H1 (cell line): ENCODE results near the gene SPATS2. TPM values are rescaled to one million over a fixed set of nuclear protein-coding genes. Genes with fewer than 3 reads are reported as not detected.

Experiments
- EP300 ChIP-seq, 2 experiments: IDR thresholded peaks; 1 replicate in 1 of 2; 2 replicates in 1 of 2; pipeline ENCODE4 v1.6.1; 2011 to 2012; ENCODE audit warnings: low read depth in 2 of 2, low read length in 2 of 2, mild to moderate bottlenecking in 2 of 2, borderline replicate concordance in 1 of 2, inconsistent platforms in 1 of 2, moderate library complexity in 1 of 2
- PHF8 ChIP-seq: fragments of 200-600 bp; sonication (generic); conservative IDR thresholded peaks from 2 replicates; pipeline ENCODE4 v1.7.1; 2012; ENCODE audit warnings: low read depth, mild to moderate bottlenecking, inconsistent platforms, low read length, moderate library complexity
- RNF2 ChIP-seq: fragments of 200-900, 300-1000 bp; sonication (generic); IDR thresholded peaks from 2 replicates; pipeline ENCODE4 v1.7.1; 2016; ENCODE audit warnings: borderline replicate concordance, low read depth, mild to moderate bottlenecking, antibody characterized with exemption, low read length; ENCODE audit not compliant: poor library complexity, severe bottlenecking; ENCODE audit errors: missing control alignments
- TAF1 ChIP-seq: IDR thresholded peaks from 2 replicates; pipeline ENCODE4 v1.6.1; 2011; ENCODE audit warnings: mild to moderate bottlenecking, low read depth, low read length
- TBP ChIP-seq: IDR thresholded peaks from 2 replicates; pipeline ENCODE4 v1.6.1; 2011; ENCODE audit warnings: low read depth, low read length, improper control_type of control experiment
- YY1 ChIP-seq: IDR thresholded peaks from 2 replicates; pipeline ENCODE4 v1.6.1; 2011; ENCODE audit warnings: low read depth, mild to moderate bottlenecking, low read length
- polyA plus RNA-seq, 7 experiments: library from polyadenylated mRNA; depleted of rRNA in 3 of 7; stranded (reverse) in 5 of 7; unstranded in 2 of 7; fragments of >200 nt in 5 of 7; fragments of 200-250 nt in 2 of 7; gene quantifications; 1 replicate in 5 of 7; 2 replicates in 1 of 7; 4 replicates in 1 of 7; pipeline versions ENCODE4 v1.2.1 to v1.2.3, GENCODE V29; 2011 to 2013; ENCODE audit warnings: missing spikeins in 2 of 7, mixed read lengths in 2 of 7
- total RNA-seq: library from RNA; stranded (reverse); fragmentation: NEBNext Ultra II Directional; extraction: Animal tissue kit (Norgen Biotek cat#: 25700); gene quantifications from 2 replicates; pipeline ENCODE4 v1.2.1, GENCODE V29; 2021
- TF ChIP-seq, protein P1 (sequence below): fragments of 300-600 bp; sonication (generic); IDR thresholded peaks from 2 replicates; pipeline ENCODE4 v1.7.1; 2012; ENCODE audit warnings: low read length, moderate library complexity, mild to moderate bottlenecking, inconsistent platforms; ENCODE audit not compliant: insufficient replicate concordance
- TF ChIP-seq, protein P2 (sequence below): IDR thresholded peaks from 2 replicates; pipeline ENCODE4 v1.6.1; 2012; ENCODE audit warnings: low read length, inconsistent platforms
- TF ChIP-seq, protein P3 (sequence below): IDR thresholded peaks from 2 replicates; pipeline ENCODE4 v1.6.1; 2012; ENCODE audit warnings: inconsistent platforms

Gene SPATS2
- total and polyA plus RNA-seq, 2 of the 8 experiments (the other 6 are each of a cell fraction or from before 2014, with no cell fraction given), result 19.2 to 24.5 TPM

DNA sequence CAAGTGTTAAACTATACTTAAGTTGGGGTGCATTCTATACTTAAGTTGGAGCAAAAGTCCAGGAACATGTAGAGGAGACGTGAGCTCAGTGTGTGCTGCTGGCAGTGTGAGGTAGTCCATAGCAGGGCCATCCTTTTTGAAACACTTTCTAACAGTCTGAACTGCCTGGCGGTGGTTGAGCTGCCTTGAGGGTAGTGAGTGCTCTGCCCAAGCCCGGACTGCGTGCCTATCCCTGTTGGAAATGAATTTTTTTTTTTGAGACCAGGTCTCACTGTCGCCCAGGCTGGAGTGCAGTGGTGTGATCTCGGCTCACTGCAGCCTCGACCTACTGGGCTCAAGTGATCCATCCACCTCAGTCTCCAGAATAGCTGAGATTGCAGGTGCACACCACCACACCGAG is 185.6 kb downstream of the SPATS2 start (continued):
- TF ChIP-seq, protein P1, sequence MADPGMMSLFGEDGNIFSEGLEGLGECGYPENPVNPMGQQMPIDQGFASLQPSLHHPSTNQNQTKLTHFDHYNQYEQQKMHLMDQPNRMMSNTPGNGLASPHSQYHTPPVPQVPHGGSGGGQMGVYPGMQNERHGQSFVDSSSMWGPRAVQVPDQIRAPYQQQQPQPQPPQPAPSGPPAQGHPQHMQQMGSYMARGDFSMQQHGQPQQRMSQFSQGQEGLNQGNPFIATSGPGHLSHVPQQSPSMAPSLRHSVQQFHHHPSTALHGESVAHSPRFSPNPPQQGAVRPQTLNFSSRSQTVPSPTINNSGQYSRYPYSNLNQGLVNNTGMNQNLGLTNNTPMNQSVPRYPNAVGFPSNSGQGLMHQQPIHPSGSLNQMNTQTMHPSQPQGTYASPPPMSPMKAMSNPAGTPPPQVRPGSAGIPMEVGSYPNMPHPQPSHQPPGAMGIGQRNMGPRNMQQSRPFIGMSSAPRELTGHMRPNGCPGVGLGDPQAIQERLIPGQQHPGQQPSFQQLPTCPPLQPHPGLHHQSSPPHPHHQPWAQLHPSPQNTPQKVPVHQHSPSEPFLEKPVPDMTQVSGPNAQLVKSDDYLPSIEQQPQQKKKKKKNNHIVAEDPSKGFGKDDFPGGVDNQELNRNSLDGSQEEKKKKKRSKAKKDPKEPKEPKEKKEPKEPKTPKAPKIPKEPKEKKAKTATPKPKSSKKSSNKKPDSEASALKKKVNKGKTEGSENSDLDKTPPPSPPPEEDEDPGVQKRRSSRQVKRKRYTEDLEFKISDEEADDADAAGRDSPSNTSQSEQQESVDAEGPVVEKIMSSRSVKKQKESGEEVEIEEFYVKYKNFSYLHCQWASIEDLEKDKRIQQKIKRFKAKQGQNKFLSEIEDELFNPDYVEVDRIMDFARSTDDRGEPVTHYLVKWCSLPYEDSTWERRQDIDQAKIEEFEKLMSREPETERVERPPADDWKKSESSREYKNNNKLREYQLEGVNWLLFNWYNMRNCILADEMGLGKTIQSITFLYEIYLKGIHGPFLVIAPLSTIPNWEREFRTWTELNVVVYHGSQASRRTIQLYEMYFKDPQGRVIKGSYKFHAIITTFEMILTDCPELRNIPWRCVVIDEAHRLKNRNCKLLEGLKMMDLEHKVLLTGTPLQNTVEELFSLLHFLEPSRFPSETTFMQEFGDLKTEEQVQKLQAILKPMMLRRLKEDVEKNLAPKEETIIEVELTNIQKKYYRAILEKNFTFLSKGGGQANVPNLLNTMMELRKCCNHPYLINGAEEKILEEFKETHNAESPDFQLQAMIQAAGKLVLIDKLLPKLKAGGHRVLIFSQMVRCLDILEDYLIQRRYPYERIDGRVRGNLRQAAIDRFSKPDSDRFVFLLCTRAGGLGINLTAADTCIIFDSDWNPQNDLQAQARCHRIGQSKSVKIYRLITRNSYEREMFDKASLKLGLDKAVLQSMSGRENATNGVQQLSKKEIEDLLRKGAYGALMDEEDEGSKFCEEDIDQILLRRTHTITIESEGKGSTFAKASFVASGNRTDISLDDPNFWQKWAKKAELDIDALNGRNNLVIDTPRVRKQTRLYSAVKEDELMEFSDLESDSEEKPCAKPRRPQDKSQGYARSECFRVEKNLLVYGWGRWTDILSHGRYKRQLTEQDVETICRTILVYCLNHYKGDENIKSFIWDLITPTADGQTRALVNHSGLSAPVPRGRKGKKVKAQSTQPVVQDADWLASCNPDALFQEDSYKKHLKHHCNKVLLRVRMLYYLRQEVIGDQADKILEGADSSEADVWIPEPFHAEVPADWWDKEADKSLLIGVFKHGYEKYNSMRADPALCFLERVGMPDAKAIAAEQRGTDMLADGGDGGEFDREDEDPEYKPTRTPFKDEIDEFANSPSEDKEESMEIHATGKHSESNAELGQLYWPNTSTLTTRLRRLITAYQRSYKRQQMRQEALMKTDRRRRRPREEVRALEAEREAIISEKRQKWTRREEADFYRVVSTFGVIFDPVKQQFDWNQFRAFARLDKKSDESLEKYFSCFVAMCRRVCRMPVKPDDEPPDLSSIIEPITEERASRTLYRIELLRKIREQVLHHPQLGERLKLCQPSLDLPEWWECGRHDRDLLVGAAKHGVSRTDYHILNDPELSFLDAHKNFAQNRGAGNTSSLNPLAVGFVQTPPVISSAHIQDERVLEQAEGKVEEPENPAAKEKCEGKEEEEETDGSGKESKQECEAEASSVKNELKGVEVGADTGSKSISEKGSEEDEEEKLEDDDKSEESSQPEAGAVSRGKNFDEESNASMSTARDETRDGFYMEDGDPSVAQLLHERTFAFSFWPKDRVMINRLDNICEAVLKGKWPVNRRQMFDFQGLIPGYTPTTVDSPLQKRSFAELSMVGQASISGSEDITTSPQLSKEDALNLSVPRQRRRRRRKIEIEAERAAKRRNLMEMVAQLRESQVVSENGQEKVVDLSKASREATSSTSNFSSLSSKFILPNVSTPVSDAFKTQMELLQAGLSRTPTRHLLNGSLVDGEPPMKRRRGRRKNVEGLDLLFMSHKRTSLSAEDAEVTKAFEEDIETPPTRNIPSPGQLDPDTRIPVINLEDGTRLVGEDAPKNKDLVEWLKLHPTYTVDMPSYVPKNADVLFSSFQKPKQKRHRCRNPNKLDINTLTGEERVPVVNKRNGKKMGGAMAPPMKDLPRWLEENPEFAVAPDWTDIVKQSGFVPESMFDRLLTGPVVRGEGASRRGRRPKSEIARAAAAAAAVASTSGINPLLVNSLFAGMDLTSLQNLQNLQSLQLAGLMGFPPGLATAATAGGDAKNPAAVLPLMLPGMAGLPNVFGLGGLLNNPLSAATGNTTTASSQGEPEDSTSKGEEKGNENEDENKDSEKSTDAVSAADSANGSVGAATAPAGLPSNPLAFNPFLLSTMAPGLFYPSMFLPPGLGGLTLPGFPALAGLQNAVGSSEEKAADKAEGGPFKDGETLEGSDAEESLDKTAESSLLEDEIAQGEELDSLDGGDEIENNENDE, result no peak
- TF ChIP-seq RNF2 (no peak), YY1 (no peak), TAF1 (no peak), TBP (no peak), EP300 (IDR thresholded peaks at IDR 0.05; ENCODE audit: borderline replicate concordance in 1 of 2, low read depth in 2 of 2, low read length in 2 of 2) (no peak), PHF8 (no peak)
- TF ChIP-seq, protein P2, sequence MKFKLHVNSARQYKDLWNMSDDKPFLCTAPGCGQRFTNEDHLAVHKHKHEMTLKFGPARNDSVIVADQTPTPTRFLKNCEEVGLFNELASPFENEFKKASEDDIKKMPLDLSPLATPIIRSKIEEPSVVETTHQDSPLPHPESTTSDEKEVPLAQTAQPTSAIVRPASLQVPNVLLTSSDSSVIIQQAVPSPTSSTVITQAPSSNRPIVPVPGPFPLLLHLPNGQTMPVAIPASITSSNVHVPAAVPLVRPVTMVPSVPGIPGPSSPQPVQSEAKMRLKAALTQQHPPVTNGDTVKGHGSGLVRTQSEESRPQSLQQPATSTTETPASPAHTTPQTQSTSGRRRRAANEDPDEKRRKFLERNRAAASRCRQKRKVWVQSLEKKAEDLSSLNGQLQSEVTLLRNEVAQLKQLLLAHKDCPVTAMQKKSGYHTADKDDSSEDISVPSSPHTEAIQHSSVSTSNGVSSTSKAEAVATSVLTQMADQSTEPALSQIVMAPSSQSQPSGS, result no peak
- TF ChIP-seq, protein P3, sequence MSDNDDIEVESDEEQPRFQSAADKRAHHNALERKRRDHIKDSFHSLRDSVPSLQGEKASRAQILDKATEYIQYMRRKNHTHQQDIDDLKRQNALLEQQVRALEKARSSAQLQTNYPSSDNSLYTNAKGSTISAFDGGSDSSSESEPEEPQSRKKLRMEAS, result no peak
